HG03095 (cell line): ENCODE measurements around the gene FAM161A.

Experiments used
- ATAC-seq: cut with Tn5 transposase; IDR thresholded peaks from one replicate; pipeline ENCODE4 v1.9.1; 2021; ENCODE audit warnings: moderate library complexity; ENCODE audit not compliant: unreplicated experiment

Gene FAM161A

GRCh38 chr2:61789807-61790602, 63.9 kb downstream of the FAM161A start:
- ATAC-seq: no peak

GRCh38 chr2:61787941-61788563, 65.8 kb downstream of the FAM161A start:
- no peak for ATAC-seq

- ATAC-seq: no peak
Observed at GRCh38 chr2:61786876-61787275, 67.0 kb downstream of the FAM161A start.

GRCh38 chr2:61785583-61785982, 68.3 kb downstream of the FAM161A start:
- ATAC-seq: no peak

- ATAC-seq: no peak
Observed at GRCh38 chr2:61784643-61785042, 69.2 kb downstream of the FAM161A start.

- peak; percentile 88 for ATAC-seq
Observed at GRCh38 chr2:61775956-61776570, 77.8 kb downstream of the FAM161A start.
